Neuronal stem cell (in vitro differentiated cells): Measurements from ENCODE around the gene GAREM2.

Experiments used
- DNase-seq: peaks from one replicate; pipeline ENCODE4 v3.0.0-alpha.2; 2013; ENCODE audit warnings: low spot score
- H2AFZ ChIP-seq: one replicate; pipeline ENCODE4 v1.6.1; 2013; ENCODE audit warnings: mild to moderate bottlenecking, low read length, inconsistent platforms
- H2AK5ac ChIP-seq: 2 replicates; pipeline ENCODE4 v1.6.1; 2013; ENCODE audit warnings: low read depth, mild to moderate bottlenecking, inconsistent platforms, low read length, moderate library complexity, mixed read lengths
- H2BK120ac ChIP-seq: 2 replicates; pipeline ENCODE4 v1.6.1; 2013; ENCODE audit warnings: low read depth, mild to moderate bottlenecking, inconsistent platforms, low read length, moderate library complexity, mixed read lengths
- H2BK12ac ChIP-seq: one replicate; pipeline ENCODE4 v1.6.1; 2013; ENCODE audit warnings: low read length, inconsistent platforms
- H2BK15ac ChIP-seq: 2 replicates; pipeline ENCODE4 v1.6.1; 2013; ENCODE audit warnings: mild to moderate bottlenecking, low read length, inconsistent platforms, mixed read lengths
- H2BK5ac ChIP-seq: one replicate; pipeline ENCODE4 v1.6.1; 2013; ENCODE audit warnings: inconsistent platforms, mild to moderate bottlenecking, low read length, moderate library complexity
- H3K14ac ChIP-seq: one replicate; pipeline ENCODE4 v1.6.1; 2013; ENCODE audit warnings: low read length, inconsistent platforms
- H3K18ac ChIP-seq: 2 replicates; pipeline ENCODE4 v1.6.1; 2013; ENCODE audit warnings: low read length, inconsistent platforms
- H3K23ac ChIP-seq: 2 replicates; pipeline ENCODE4 v1.6.1; 2013; ENCODE audit warnings: low read depth, mild to moderate bottlenecking, mixed read lengths, low read length, inconsistent platforms; ENCODE audit not compliant: poor library complexity
- H3K27ac ChIP-seq: replicated peaks from 3 replicates; pipeline ENCODE4 v1.5.1; 2013; ENCODE audit warnings: low read length, inconsistent platforms
- H3K27me3 ChIP-seq, 3 experiments: 2 replicates each; pipeline ENCODE4 v1.6.1; 2013; ENCODE audit warnings: low read length in 3 of 3, mild to moderate bottlenecking in 2 of 3, inconsistent platforms in 1 of 3, low read depth in 1 of 3, mixed read lengths in 1 of 3, moderate library complexity in 1 of 3; ENCODE audit not compliant: control insufficient read depth in 3 of 3, insufficient read depth in 3 of 3
- H3K36me3 ChIP-seq, 2 donors: replicated peaks in 1 of 2; 2 replicates each; pipeline ENCODE4 v1.6.1; 2013; ENCODE audit warnings: low read length in 2 of 2; ENCODE audit not compliant: control insufficient read depth in 2 of 2, insufficient read depth in 2 of 2
- H3K4ac ChIP-seq: 2 replicates; pipeline ENCODE4 v1.6.1; 2013; ENCODE audit warnings: inconsistent platforms, mild to moderate bottlenecking, low read length, moderate library complexity
- H3K4me1 ChIP-seq, 2 donors: 1 replicate in 1 of 2; 2 replicates in 1 of 2; pipeline ENCODE4 v1.6.1; 2013; ENCODE audit warnings: low read length in 2 of 2, low read depth in 1 of 2; ENCODE audit not compliant: control insufficient read depth in 2 of 2, insufficient read depth in 1 of 2
- H3K4me2 ChIP-seq: one replicate; pipeline ENCODE4 v1.6.1; 2013; ENCODE audit warnings: mild to moderate bottlenecking, low read length, inconsistent platforms; ENCODE audit not compliant: insufficient read depth, poor library complexity, severe bottlenecking
- H3K4me3 ChIP-seq, 2 donors: 2 replicates each; pipeline ENCODE4 v1.5.1; 2013; ENCODE audit warnings: low read length in 2 of 2, mild to moderate bottlenecking in 2 of 2, inconsistent platforms in 1 of 2, moderate library complexity in 1 of 2
- H3K79me1 ChIP-seq: one replicate; pipeline ENCODE4 v1.6.1; 2013; ENCODE audit warnings: low read depth, mild to moderate bottlenecking, inconsistent platforms, low read length, moderate library complexity
- H3K9ac ChIP-seq: one replicate; pipeline ENCODE4 v1.6.1; 2013; ENCODE audit warnings: mild to moderate bottlenecking, low read depth, low read length, inconsistent platforms; ENCODE audit not compliant: poor library complexity
- H3K9me3 ChIP-seq, 2 donors: replicated peaks in 1 of 2; 2 replicates each; pipeline versions ENCODE3 to v1.6.1; 2013; ENCODE audit warnings: low read length in 2 of 2, mild to moderate bottlenecking in 2 of 2, inconsistent platforms in 1 of 2, low read depth in 1 of 2, mixed read lengths in 1 of 2, moderate library complexity in 1 of 2; ENCODE audit not compliant: control insufficient read depth in 2 of 2, insufficient read depth in 1 of 2
- H4K8ac ChIP-seq: one replicate; pipeline ENCODE4 v1.6.1; 2013; ENCODE audit warnings: low read depth, mild to moderate bottlenecking, inconsistent platforms, low read length, moderate library complexity
- H4K91ac ChIP-seq: one replicate; pipeline ENCODE4 v1.6.1; 2013; ENCODE audit warnings: low read length, low read depth, mild to moderate bottlenecking, inconsistent platforms; ENCODE audit not compliant: poor library complexity
- WGBS, 2 donors: extraction: QIAGEN DNeasy Blood & Tissue Kit; methylation state at CpG; one replicate each; pipeline ENCODE4 v1.1.7; 2013; ENCODE audit warnings: missing lambda C conversion rate in 2 of 2, mixed read lengths in 1 of 2; ENCODE audit not compliant: insufficient read length in 2 of 2, insufficient replicate concordance in 1 of 2; ENCODE audit errors: extremely low coverage in 2 of 2; 5-methylcytosine and 5-hydroxymethylcytosine counted together

GAREM2 gene

GRCh38 chr2:26169226-26169625 is 3.7 kb upstream of the GAREM2 start:
- Histone ChIP-seq H3K4me2 (no peak overlapping the region), H3K27me3 (peaks cover 0 to 9% (median 0%) of the 10 kb centered on the region in 3 experiments), H3K79me1 (peaks cover 5% of the 10 kb centered on the region), H2AFZ (no peak overlapping the region), H3K4ac (no peak overlapping the region), H3K4me1 (peaks cover 3 to 4% of the 10 kb centered on the region in 2 donors), H3K9me3 (no peaks in the 10 kb centered on the region), H3K23ac (no peak overlapping the region), H3K14ac (no peak overlapping the region), H3K4me3 (no peak overlapping the region), H4K8ac (no peak overlapping the region), H2AK5ac (no peak overlapping the region), H4K91ac (no peak overlapping the region), H3K27ac (no peak overlapping the region), H2BK12ac (peak overlapping the region; percentile 4), H2BK15ac (no peak overlapping the region), H3K18ac (no peak overlapping the region), H2BK120ac (no peak overlapping the region), H2BK5ac (no peak overlapping the region), H3K9ac (peak overlapping the region; percentile 30), H3K36me3 (no peaks in the 10 kb centered on the region)
- DNase-seq = no peak
- WGBS, 2 donors = no CpG with 5 or more reads among the region's 5 CpGs

DNA sequence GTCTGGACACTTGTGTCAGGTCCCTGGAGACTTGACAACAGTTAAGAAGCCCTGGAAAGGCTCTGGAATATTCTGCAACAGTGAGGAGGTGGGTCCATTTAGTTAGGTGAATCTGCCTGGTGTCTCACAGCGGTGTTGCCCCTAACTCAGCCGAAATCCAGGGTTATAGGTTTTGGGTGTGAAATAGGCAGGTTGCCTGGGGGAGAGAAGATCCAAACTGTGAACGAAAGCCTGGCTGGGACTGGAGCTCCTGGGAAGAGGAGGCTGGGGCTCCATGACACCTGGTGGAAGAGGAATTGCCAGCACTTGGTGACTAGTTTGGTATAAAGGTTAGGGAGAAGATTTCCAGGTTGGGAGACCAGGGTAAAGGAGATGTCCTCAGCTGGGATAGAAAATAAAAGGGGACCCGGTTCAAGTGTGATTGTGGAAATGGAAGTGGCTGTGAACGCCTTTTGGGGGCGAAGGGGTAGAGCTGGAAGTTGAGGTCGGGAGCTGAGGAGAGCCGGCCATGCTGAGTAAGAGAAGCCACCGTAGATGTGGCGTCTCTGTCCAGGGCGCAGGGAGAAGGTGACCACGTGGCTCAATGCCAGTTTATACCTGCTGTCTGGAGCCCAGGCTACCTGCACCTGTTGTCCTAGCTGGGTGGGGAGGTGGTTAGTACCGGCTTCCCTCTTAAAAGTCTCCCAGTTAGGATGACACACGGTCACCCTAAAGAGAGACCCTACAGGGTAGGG is 3.0 kb upstream of the GAREM2 start:
- no peak overlapping the region for H2BK5ac ChIP-seq
- H2BK120ac ChIP-seq = no peak overlapping the region
- H3K27ac ChIP-seq = no peak overlapping the region
- no peak overlapping the region for H2BK15ac ChIP-seq
- peaks cover 0 to 9% (median 0%) of the 10 kb centered on the region in 3 experiments for H3K27me3 ChIP-seq
- H3K23ac ChIP-seq = no peak overlapping the region
- no peak overlapping the region for H3K4me3 ChIP-seq
- H2AFZ ChIP-seq = no peak overlapping the region
- no peak overlapping the region for H3K18ac ChIP-seq
- peaks cover 9% of the 10 kb centered on the region in 2 donors for H3K4me1 ChIP-seq
- no peak overlapping the region for H2AK5ac ChIP-seq
- no peak overlapping the region for H3K14ac ChIP-seq
- no peak overlapping the region for H2BK12ac ChIP-seq
- H4K8ac ChIP-seq = no peak overlapping the region
- no peaks in the 10 kb centered on the region for H3K36me3 ChIP-seq
- no CpG with 5 or more reads among the region's 14 CpGs for WGBS, 2 donors
- DNase-seq = no peak
- no peak overlapping the region for H3K4me2 ChIP-seq
- no peak overlapping the region for H4K91ac ChIP-seq
- H3K9me3 ChIP-seq = no peaks in the 10 kb centered on the region
- no peak overlapping the region for H3K9ac ChIP-seq
- H3K79me1 ChIP-seq = peaks cover 11% of the 10 kb centered on the region
- no peak overlapping the region for H3K4ac ChIP-seq

GRCh38 chr2:26170795-26171194 is 2.1 kb upstream of the GAREM2 start:
- no peak overlapping the region for H3K27ac ChIP-seq
- H3K36me3 ChIP-seq = no peaks in the 10 kb centered on the region
- H3K27me3 ChIP-seq = peaks cover 0 to 9% (median 0%) of the 10 kb centered on the region in 3 experiments
- no peak overlapping the region for H2AFZ ChIP-seq
- H3K23ac ChIP-seq = peak overlapping the region; percentile 55
- H3K4ac ChIP-seq = no peak overlapping the region
- no peak overlapping the region for H2BK12ac ChIP-seq
- no peak overlapping the region for H3K14ac ChIP-seq
- no peak for DNase-seq
- peaks cover 11% of the 10 kb centered on the region for H3K79me1 ChIP-seq
- H2BK120ac ChIP-seq = no peak overlapping the region
- H2AK5ac ChIP-seq = peak overlapping the region; percentile 84
- H2BK5ac ChIP-seq = no peak overlapping the region
- no peaks in the 10 kb centered on the region for H3K9me3 ChIP-seq
- H2BK15ac ChIP-seq = peak overlapping the region; percentile 89
- H3K18ac ChIP-seq = peak overlapping the region; percentile 17
- H4K8ac ChIP-seq = no peak overlapping the region
- WGBS, 2 donors = no CpG with 5 or more reads among the region's 9 CpGs
- no peak overlapping the region for H3K4me2 ChIP-seq
- H3K4me3 ChIP-seq = no peak overlapping the region
- no peak overlapping the region for H4K91ac ChIP-seq
- H3K4me1 ChIP-seq = peaks cover 18 to 19% of the 10 kb centered on the region in 2 donors
- no peak overlapping the region for H3K9ac ChIP-seq

DNA sequence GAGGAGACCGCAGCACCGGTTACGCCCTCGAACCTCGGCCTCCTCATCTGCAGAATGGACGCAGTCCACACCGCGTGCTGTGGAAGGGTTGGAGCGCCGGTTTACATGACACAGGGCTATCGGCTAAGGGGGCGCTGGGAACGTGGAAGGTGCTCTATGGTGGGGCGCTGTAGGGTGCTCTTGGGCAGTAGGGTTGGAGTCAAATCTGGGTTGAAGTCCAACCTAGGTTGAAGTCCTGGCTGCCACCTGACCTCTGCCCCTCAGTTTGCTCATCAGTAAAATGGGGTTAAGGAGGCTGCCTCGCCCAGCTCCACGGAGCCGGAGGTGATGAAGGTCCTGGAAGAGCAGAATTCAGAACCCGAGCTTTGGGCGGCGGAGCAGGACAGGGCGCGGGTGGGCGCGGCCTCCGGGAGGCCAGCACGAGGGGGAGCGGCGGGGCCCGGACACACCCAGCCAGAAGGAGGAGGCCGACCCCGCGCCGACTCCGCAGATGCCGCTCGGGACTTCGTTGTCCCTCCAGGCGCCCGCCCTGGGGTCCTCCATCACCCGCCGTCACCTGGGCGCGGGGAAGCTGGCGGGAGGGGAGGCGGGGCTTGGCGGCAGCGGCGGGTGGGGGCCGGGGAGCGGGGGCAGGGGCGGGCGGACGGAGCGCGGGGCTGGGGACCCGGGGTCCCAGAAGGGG is 558 bp upstream of the GAREM2 start:
- Histone ChIP-seq H4K8ac (no peak overlapping the region), H3K14ac (peak overlapping the region; percentile 21), H3K18ac (peak overlapping the region; percentile 88), H3K27ac (no peak overlapping the region), H3K4me2 (peak overlapping the region; percentile 77), H3K4me3 (peak overlapping the region; percentile 26 to 73), H4K91ac (no peak overlapping the region), H2BK120ac (no peak overlapping the region), H3K23ac (peak overlapping the region; percentile 11), H2AK5ac (peak overlapping the region; percentile 24), H3K4ac (no peak overlapping the region), H2BK5ac (no peak overlapping the region), H3K79me1 (peaks cover 11% of the 10 kb centered on the region), H2BK12ac (peak overlapping the region; percentile 41), H3K4me1 (peaks cover 22 to 24% of the 10 kb centered on the region in 2 donors), H2AFZ (peak overlapping the region; percentile 78), H3K9ac (peak overlapping the region; percentile 9), H3K9me3 (no peaks in the 10 kb centered on the region), H2BK15ac (peak overlapping the region; percentile 19), H3K36me3 (peaks cover 6 to 12% of the 10 kb centered on the region in 2 donors), H3K27me3 (peaks cover 0 to 9% (median 0%) of the 10 kb centered on the region in 3 experiments)
- DNase-seq = peak; percentile 38
- WGBS, 2 donors = no CpG with 5 or more reads among the region's 56 CpGs
